Measurements from ENCODE around the gene SH3RF2.

GRCh38 chr5:146016764-146017484, 80.5 kb downstream of the SH3RF2 start:
- TF ChIP-seq CREM (IDR thresholded peaks at IDR 0.05) (no peak), CREM (CRISPR knock-in tag; IDR thresholded peaks at IDR 0.05) (no peak), EP300 (IDR thresholded peaks at IDR 0.05; ENCODE audit: low read depth in 2 of 2, low read length in 2 of 2) (no peak), EP300 (CRISPR knock-in tag; IDR thresholded peaks at IDR 0.05; ENCODE audit: borderline replicate concordance) (no peak), SP4 (CRISPR knock-in tag; IDR thresholded peaks at IDR 0.05) (no peak), ZNF709 (CRISPR knock-in tag; IDR thresholded peaks at IDR 0.05) (no peak), ZNF264 (CRISPR knock-in tag; IDR thresholded peaks at IDR 0.05) (no peak), ZNF274 (CRISPR knock-in tag; IDR thresholded peaks at IDR 0.05) (no peak), MYPOP (CRISPR knock-in tag; IDR thresholded peaks at IDR 0.05) (no peak), ZMAT3 (CRISPR knock-in tag; conservative IDR thresholded peaks at IDR 0.05) (no peak), KLF6 (CRISPR knock-in tag; IDR thresholded peaks at IDR 0.05) (no peak), POLR2A (IDR thresholded peaks at IDR 0.05; ENCODE audit: insufficient read depth in 1 of 2, low read depth in 2 of 2, low read length in 2 of 2) (no peak), BRCA1 (CRISPR knock-in tag; IDR thresholded peaks at IDR 0.05) (no peak)
- TF ChIP-seq, protein P1, sequence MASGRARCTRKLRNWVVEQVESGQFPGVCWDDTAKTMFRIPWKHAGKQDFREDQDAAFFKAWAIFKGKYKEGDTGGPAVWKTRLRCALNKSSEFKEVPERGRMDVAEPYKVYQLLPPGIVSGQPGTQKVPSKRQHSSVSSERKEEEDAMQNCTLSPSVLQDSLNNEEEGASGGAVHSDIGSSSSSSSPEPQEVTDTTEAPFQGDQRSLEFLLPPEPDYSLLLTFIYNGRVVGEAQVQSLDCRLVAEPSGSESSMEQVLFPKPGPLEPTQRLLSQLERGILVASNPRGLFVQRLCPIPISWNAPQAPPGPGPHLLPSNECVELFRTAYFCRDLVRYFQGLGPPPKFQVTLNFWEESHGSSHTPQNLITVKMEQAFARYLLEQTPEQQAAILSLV (CRISPR knock-in tag; IDR thresholded peaks at IDR 0.05; ENCODE audit: borderline replicate concordance) = no peak
